GM18873 (cell line): Measurements from ENCODE around the gene SIGLEC1.

Experiments used
- ATAC-seq: cut with Tn5 transposase; IDR thresholded peaks from one replicate; pipeline ENCODE4 v1.9.1; 2021; ENCODE audit warnings: mild to moderate bottlenecking, moderate library complexity, moderate number of reproducible peaks; ENCODE audit not compliant: unreplicated experiment, low FRiP score

SIGLEC1 gene

DNA sequence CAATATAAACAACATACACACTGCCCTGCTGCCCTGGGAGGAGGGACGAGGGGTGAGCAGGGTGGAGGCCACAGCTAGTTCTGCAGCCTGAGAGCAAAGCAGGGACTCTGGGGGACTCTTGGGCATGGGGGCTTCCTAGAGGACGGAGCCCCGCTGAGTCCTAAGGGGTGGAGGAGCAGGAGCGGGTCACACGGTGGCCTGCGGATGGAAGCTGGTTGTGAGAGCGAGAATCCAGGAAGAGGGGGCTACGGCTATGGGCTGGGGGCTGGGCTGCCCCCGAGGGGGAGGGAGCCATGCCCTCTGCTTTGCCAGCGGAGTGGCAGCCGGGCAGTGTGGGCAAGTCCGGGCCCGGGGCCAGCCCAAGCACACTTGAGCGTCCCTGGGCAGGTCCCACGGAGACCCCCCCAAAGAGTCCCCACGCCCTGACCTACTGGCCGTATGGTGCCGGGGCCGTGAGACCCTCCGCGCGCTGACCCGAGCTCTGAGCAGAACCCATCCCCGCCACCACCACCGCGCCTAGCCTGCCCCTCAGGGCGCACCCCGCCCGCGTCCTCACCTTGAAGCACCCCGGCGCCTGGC, 31.0 kb downstream of the SIGLEC1 start:
- no peak for ATAC-seq

DNA sequence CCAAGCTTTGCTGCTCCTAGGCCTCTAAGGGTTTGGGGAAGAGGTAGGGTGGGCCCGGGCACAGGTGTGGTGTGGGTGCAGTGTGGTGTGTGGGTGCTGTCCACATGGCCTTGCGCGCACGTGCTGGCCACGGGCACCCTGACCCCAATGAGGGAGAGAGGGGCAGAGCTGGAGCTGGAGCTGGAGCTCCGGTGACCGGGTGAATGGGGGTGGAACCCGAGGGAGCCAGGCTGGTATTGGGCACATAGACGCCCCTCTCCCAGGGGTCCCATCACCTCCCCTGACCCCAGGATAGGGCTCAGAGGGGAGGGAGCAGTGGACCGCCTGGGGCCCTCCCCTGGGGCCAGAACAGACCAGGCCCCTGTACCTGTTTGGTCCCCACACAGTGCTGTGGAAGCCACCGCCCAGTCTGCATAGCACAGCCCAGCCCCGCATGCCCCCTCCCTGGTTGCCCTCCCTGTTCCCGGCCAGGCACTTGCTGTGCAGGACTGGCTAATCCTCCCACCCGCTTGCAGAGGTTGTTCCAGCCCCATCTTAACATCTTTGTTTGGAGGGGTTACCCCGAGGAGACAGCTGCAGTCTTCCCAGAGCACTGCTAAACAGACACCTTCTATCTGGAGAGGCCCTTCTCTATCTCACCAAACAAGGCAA, 31.6 kb downstream of the SIGLEC1 start:
- ATAC-seq = no peak

DNA sequence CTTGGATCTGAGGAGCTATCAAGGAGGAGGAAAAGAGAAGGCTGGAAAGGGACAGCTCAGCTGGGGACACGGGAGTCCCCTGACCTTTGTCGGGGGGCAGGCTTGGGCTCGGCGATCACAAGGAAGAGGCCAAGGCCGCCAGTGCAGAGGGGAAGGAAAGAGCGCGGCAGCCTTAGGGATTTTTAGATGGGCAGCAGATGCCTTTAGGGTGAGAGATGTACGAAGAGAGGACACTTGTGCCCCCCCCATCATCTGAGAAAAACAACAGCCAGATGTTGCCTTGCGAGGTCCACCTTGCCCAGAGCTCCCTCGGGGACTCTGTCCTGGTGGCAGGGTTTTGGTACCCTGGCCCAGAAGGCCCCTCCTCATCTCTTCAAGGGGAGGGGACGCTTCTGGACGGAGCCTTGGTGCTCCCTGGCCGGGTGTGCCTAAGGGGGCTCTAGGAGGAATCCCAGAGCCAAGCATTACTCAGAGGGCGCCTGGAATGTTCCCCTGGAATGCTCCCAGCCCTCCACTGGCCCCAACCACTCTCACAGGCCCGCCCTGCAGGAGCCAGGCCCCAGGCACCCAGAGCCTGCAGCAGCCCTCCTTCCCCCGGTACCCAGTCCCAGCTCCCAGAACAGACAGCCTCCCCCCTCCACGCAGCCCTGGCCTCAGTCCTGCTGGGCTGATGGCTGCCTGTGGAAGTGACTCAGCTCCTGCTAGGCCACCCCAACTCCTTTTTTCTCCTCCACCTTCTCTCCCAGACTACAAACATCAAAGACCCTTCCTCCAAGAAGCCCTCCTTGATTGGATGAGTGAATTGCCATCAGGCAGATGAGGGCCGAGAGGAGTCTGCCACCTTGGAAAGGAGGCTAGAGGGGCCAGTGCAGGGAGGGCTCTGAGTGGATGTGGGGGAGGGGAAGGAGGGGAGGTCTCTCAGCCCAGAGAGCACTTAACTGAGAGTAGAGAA, 32.4 kb downstream of the SIGLEC1 start:
- no peak for ATAC-seq

DNA sequence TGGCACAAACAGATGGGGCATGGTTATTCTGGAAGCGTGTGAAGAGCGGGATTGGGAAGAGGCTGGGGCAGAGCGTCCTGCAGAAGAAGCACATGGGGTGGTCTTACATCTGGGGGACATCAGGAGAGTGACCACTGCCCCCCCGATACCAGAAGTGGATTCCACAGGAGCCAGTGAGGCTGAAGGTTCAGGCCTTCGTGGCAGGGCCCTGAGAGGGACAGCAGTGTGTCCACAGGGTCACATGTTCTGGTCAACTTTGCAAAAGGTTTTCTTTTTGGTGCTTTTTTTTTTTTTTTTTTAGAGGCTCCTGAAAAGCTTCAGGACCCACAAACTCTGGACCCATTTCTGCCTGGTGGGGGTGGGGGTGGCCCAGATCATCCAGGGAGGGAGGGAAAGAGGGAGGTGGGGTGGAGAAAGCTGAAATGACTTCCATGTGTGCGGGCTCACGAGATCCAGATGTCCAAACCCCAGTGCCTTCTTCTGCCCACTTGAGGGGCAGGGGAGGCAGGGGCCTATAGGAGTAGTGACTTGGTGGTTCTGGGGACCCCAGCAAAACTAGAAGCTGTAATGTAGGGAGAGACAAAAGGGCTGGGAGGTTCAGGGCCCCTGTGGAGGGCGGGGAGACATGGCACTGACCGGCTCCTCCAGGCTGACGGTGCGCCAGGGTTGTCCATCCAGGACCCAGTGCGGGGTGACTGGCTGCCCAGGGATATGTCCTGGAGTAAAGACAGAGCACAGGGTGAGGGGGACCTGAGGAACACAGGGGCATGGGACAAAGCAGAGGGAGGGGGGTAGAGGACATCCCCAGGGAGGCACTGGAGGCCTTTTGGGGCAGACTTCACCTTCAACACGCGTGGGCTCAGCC, 33.3 kb downstream of the SIGLEC1 start:
- ATAC-seq = no peak

DNA sequence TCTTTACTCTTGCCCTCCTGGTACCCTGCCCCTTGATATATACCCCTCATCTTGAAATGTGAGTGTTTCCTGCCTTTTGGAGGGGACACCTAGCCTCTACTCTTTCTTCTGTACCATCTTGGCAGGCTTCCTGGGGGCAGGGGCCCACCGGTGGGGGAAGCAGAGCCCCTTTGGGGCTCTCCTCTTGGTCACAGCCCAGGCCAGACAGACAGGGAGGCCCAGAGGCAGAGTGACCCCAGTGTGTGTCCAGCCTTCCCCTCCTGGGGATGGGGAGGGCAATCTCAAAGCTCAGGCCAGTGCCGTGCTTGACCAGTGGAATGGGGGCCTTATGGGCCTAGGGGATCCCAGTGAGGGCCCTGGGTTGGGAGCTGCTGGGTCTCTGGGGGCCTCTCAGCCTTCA, 34.2 kb downstream of the SIGLEC1 start:
- no peak for ATAC-seq

DNA sequence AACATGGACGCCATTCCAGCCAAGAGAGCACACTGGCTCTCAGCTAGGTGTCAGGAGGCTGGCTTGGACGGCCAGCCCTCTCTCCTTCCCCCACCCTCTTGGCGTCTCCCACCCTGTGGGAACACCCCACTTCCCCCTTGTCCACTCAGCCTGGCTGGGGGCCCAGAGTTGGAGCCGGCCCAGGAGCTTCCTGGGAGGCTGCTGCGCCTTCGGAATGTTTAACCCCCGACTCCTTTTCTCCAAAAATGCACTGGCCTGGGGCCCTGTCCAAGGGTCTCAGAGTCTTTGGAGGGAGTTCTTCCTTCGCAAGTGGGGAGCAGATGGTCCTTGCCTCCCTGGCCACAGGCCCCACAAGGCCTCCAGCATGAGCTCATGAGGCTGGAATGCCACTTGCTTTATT, 34.7 kb downstream of the SIGLEC1 start:
- ATAC-seq = no peak

DNA sequence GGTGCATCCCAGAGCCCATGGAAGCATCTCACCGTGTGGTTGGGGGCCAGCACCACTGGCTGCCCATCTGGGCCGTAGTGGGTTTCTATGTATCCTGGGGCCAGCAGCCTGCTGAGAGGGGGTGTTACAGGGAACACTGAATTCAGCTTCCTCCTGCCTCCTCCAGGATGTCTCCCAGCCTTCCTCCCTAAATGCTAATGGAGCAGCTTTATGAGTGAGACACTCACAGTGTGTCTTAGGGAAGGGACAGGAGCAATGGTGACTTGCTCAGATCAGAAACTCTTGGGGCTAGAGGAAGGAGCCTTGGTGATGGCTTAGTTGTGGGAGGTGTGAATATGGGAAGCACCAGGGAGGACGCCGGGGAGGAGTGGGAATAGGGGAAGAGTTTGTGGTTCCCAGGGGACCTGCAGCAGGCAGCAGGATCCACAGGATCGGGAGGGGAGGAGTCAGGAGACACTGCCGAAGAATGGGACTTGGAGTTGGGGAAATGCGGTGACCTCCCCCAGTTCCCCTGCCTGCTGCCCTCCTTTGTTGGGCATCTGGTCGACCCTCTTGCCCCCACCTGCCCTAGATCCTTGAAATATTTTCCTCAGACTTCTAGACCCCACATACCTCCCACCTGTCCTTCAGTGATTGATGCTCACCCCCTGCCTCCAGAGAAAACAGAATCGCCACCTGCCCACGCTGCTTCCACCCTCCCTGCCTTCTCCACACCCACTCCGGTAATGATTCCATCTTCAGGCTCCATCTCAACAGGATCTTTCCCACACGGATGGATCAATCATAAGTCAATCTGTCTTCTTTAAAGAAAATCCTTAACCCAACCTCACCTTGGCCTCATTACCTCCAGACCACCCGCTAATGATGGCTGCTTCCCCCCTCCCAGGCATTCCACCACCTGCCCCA, 37.2 kb downstream of the SIGLEC1 start:
- no peak for ATAC-seq

DNA sequence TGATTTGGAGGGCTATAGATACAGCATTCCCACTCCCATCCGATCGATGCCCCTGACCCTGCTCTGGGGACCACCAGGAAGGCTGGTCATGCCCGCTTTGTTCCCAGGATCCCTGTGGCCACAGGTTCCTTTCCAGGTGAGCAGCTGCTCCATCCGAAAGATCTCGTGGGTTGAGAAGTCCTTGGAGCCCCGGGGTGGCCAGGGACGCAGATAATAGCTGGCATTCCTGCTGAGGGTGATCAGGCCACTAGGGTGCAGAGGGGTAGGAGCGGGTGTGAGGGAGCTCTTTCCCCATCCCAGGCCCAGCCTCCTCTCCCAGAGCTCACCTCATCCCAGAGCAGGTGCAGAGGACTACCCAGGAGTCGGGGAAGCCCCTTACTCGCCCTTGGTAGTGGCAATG, 38.0 kb downstream of the SIGLEC1 start:
- ATAC-seq = no peak

DNA sequence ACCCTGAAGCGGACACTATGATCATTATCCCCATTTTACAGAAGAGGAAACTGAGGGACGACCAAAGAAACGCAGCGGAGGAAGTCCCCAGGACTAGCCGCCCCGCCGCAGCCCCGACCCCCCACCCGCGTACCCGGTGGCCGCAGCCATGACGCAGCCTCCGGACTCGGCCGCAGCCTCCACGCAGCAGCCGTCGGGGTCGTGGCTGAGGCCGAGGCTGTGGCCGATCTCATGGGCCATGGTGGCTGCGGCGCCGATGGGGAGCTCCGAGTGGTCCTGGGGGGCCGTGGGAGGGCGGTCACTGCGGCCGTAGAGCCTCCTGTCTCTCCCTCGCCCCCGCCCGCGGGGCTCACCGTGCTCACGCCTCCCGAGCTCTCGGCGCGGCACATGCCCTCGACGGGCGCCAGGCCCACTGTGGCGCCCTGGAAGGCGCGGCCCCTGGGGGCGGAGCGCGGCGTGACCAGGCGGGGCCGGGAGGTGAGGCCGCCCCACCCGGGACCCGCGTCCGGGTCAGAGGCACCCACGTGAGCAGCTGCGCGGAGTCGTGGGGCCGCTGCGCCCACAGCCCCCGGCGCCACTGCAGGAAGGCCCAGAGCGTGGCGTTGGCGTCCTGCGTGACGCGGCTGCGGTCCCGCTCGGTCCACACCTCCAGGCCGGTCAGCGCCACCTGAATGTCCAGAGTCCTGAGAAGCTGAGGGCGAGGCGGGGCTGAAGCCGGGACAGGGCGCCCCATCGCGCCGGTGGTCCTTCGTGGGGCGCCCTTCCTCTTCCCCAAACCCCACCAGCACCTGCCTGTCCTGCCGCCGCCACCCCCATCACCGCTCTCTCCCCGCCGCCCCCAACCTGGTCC, 39.0 kb downstream of the SIGLEC1 start:
- no peak for ATAC-seq

DNA sequence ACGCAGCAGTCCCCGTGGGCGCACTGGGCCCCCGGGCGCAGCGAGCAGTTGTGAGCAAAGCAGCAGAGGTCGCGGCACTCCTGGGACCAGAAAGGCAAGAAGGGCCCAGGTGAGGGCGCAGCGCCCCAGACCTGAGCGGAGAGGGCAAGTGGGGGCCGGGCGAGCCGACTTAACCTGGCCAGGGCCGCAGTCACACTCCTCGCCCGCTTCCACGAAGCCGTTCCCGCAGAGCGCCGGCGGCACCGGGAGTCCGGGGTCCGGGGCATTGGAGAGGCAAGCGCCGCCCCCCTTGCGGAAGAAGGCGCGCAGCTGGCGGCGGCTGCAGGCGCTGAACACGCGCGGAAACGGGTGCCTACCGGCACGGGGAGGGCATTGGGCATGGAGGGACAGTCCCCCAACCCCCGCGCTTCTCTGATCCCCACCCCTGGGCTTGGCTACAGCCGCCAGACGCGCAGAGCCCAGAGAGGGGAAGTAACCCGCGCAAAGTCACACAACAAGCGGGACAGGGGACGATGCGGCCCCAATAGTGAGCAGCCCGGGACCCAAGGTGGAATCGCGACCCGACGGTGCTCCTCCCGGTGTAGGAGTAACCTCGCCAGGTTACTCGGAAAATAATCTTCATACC, 39.7 kb downstream of the SIGLEC1 start:
- ATAC-seq = no peak

DNA sequence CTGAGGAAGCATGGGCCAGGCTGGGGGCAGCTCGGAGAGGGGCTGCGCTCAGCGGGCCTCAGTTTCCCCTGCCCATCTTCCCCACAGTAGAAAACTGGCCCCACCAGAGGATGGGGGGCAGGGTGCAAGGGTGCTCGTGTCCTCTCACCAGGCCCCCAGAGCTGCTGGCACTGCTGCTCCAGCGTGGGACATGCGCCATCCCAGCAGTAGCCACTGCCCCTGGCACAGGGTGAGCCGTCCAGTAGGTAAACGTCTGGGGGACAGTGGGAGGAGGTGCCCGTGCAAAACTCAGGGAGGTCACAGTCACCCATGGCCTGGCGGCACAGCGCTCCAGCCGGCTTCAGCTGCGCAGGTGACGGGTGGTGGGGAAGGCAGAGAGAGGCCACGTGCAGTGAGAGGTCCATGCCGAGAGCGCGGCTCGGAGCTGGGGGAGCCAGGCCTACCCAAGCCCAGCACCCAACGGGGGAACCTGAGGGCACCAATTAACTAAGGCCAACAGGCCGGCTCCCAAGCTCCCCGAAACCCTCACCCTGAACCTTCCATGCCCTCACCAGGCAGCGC, 40.3 kb downstream of the SIGLEC1 start:
- no peak for ATAC-seq

DNA sequence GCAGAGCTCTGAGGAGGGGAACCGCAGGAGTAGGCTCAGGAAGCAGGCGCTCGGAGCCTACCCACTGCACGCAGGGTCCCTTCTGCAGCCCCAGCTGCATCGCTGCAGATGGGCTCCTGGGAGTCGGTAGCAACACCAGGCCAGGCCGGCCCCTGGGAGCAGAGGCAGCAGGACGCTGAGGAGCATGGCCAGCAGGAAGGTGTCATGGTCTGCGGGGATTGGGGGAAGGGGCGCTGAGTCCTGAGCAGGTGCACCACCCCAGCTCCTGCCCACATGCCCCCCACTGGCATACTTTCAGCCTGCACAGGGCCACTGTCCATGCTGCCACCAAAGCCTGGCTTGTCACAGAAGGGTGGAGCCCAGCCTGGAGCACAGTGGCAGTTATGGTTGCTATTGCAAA, 41.5 kb downstream of the SIGLEC1 start:
- ATAC-seq = no peak

DNA sequence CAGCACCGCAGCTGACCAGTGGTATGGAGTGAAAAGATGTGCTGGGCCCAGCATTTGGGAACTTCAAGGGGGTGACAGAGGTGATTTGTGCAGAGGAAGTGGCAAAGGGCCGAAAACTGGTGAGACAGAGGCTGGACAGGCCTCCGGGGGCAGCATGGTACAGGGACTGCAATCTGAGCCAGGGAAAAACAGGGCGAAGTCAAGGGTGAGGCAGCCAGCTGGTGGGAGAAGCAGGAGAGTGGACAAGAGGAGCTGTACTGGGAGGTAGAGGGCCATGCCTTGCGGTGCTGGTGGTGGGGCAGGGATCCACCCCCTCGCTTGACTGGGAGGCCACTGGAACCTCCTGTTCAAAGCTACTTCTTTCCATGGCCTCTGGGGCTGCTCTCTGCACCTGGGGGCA, 41.9 kb downstream of the SIGLEC1 start:
- ATAC-seq = no peak

DNA sequence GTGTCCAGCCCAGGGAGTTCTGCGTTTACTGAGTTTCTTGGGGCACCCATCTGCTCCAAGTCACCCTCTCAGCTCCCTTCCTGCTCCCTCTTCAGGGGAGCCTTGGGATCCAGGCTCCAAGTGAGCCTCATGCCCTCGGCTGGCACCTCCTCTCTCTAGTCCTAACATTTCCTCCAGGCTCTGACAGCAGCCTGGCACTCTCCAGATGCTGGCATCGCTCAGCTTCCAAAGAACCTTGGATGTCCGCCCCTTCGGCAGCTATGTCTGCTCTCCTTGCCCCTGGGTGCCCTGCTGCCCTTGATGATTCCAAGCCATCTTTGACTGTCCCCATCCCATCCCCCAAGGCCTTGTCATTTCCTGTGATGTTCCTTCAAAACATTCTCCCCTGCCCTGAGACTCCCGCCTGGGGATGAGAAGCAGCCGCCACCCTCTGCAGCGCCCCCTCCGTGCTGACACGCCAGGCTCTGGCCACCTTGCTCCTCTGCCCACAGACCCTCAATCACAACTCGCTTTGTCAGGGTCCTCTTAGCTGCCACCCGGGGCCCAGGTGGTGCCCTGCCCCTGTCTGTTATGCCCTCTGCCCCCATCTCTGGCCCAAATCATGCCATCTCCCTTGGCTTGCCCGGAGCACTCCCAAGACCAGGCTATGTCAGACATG, 42.6 kb downstream of the SIGLEC1 start:
- no peak for ATAC-seq

DNA sequence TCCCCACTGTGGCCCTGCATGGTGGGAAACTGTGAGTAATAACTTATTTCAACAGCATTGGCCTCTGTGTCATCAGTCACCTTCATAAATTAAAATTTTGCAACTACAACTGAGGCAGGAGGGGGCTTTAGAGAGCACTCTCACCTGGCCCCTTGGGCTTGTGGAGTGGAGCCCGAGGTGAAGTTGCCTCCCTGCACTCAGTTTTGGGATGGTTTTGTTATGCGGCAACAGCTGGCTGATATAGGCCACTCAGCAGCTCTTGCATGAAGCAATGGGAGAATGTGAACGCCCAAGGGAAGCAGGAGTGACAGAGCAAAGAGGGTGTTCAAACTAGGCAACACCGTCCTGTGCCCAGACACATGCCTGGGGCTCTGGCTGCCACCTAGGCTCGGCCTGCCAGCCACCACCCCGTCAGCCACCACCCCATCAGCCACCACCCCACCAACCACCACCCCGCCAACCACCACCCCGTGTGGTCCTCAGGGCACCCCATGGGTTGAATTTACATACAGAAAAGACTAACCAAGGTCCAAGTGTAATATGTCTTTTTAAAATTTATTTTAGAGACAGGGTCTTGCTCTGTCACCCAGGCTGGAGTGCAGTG, 44.9 kb downstream of the SIGLEC1 start:
- ATAC-seq = no peak

DNA sequence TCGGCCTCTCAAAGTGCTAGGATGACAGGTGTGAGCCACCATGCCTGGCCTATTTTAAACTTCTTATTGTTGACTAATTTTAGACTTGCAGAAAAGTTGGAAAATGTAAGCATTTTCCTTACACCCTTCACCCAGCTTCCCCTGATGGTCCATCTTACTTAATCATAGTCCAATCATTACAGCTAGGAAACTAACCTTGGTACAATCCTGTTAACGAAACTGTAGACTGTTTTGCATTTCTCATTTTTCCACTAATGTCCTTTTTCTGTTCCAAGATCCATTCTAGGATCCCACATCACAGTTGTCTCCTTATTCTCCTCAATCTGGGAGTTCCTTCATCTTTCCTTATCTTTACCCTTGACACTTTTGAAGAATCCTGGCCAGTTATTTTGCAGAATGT, 48.5 kb downstream of the SIGLEC1 start:
- ATAC-seq = no peak
